HepG2 (cell line): Measurements from ENCODE around the gene RASSF10. TPM values are rescaled to one million over a fixed set of nuclear protein-coding genes. Genes with fewer than 3 reads are reported as not detected.

Experiments used
- ATAC-seq: fragments of 200-7000 bp; cut with Tn5 transposase; 3 replicates; pipeline ENCODE4 v1.9.1; 2020; ENCODE audit warnings: mild to moderate bottlenecking, moderate library complexity
- BruUV-seq: library from RNA; stranded (reverse); fragments of 400-500 nt; replicated peaks from 2 replicates; lab custom pipeline; 2021; lab: Mats Ljungman, UMichigan
- CTCF ChIA-PET: fragments of 300-600 bp; formaldehyde crosslinking; extraction: SDS; loops from one replicate; lab custom pipeline; 2021; ENCODE audit warnings: low total read pairs, inconsistent platforms, low intra/inter-chr PET ratio; lab: Yijun Ruan, JAX
- POLR2A ChIA-PET: fragments of 350-600 bp; sonication (Branson Sonifier 250); formaldehyde crosslinking; loops from one replicate; lab custom pipeline; 2020; ENCODE audit warnings: antibody characterized with exemption, inconsistent platforms; lab: Yijun Ruan, JAX
- DNase-seq: peaks from one replicate; pipeline ENCODE4 v3.0.0-alpha.2; 2015; ENCODE audit warnings: low spot score
- FAIRE-seq: peaks from 3 replicates; lab custom pipeline; 2011; peaks lifted over from hg19 to GRCh38; lab: Jason Lieb, UNC
- H2AFZ ChIP-seq: one replicate; pipeline ENCODE4 v1.6.1; 2011; ENCODE audit warnings: low read length, inconsistent platforms
- H3K27ac ChIP-seq: fragments of 300-600 bp; 3 replicates; pipeline ENCODE4 v1.8.0; 2011; ENCODE audit warnings: mixed run types, mild to moderate bottlenecking, mixed read lengths, low read length, inconsistent platforms; ENCODE audit not compliant: insufficient read depth; ENCODE audit errors: extremely low read length
- H3K27me3 ChIP-seq, 2 experiments: fragments of 200-600 bp in 1 of 2; 2 replicates in 1 of 2; 3 replicates in 1 of 2; pipeline versions ENCODE4 v1.6.0 to v1.8.0; 2011; ENCODE audit warnings: low read length in 2 of 2, mild to moderate bottlenecking in 2 of 2, moderate library complexity in 2 of 2, inconsistent platforms in 1 of 2; ENCODE audit not compliant: insufficient read depth in 2 of 2, control insufficient read depth in 1 of 2
- H3K36me3 ChIP-seq, 2 experiments: fragments of 200-600 bp in 1 of 2; replicated peaks in 1 of 2; 2 replicates in 1 of 2; 3 replicates in 1 of 2; pipeline versions ENCODE4 v1.5.1 to v1.8.0; 2011; ENCODE audit warnings: low read length in 2 of 2, inconsistent platforms in 1 of 2; ENCODE audit not compliant: insufficient read depth in 2 of 2, control insufficient read depth in 1 of 2
- H3K4me1 ChIP-seq: 2 replicates; pipeline ENCODE4 v1.5.1; 2012; ENCODE audit warnings: low read length, inconsistent platforms; ENCODE audit not compliant: insufficient read depth
- H3K4me2 ChIP-seq: 2 replicates; pipeline ENCODE4 v1.6.0; 2011; ENCODE audit warnings: low read depth, low read length, inconsistent platforms
- H3K4me3 ChIP-seq, 3 experiments: fragments of 200-600 bp in 1 of 3; sonication (generic), shearing (Covaris generic) in 1 of 3; replicated peaks in 1 of 3; 2 replicates each; pipeline ENCODE4 v1.5.1; 2011 to 2016; ENCODE audit warnings: low read length in 3 of 3, inconsistent platforms in 2 of 3, low read depth in 2 of 3, mild to moderate bottlenecking in 2 of 3, control low read depth in 1 of 3, mixed read lengths in 1 of 3; ENCODE audit not compliant: insufficient read depth in 1 of 3
- H3K79me2 ChIP-seq: one replicate; pipeline ENCODE4 v1.6.1; 2011; ENCODE audit warnings: low read length, inconsistent platforms; ENCODE audit not compliant: insufficient read depth
- H3K9ac ChIP-seq: 2 replicates; pipeline ENCODE4 v1.6.0; 2011; ENCODE audit warnings: mild to moderate bottlenecking, low read depth, low read length, inconsistent platforms; ENCODE audit not compliant: insufficient read depth
- H3K9me3 ChIP-seq: 2 replicates; pipeline ENCODE4 v1.5.1; 2012; ENCODE audit warnings: mild to moderate bottlenecking, low read length
- H4K20me1 ChIP-seq: 2 replicates; pipeline ENCODE4 v1.6.0; 2011; ENCODE audit warnings: inconsistent platforms, mild to moderate bottlenecking, low read length, moderate library complexity; ENCODE audit not compliant: insufficient read depth
- FOXA3 ChIP-seq: IDR thresholded peaks from 2 replicates; pipeline ENCODE4 v1.6.1; 2016; ENCODE audit warnings: missing genetic modification reagents, missing compliant biosample characterization
- MNT ChIP-seq: fragments of 450-650 bp; IDR thresholded peaks from 2 replicates; pipeline ENCODE4 v1.6.1; 2016
- SNRNP70 ChIP-seq: fragments of 200-400 bp; formaldehyde crosslinking; IDR thresholded peaks from 2 replicates; pipeline ENCODE4 v1.6.1; 2017; ENCODE audit warnings: mild to moderate bottlenecking, low read depth, low read length, moderate library complexity
- ZNF674 ChIP-seq: sonication (generic); formaldehyde crosslinking; IDR thresholded peaks from 2 replicates; pipeline ENCODE4 v1.5.0; 2020; ENCODE audit warnings: low read depth, mild to moderate bottlenecking, missing genetic modification reagents
- WGBS: methylation state at CpG from one replicate; pipeline ENCODE4 v1.1.6; 2017; ENCODE audit warnings: low lambda C conversion rate; 5-methylcytosine and 5-hydroxymethylcytosine counted together
- in situ Hi-C: cut with HindIII; loops from 2 replicates; pipeline ENCODE4 v1.10.0; 2017; ENCODE audit warnings: low pct_unique_long_range_greater_than_20kb; ENCODE audit not compliant: extremely low pct_ligation_motif_present
- intact Hi-C: fragments of 100-400 bp; cut with micrococcal nuclease; formaldehyde crosslinking; loops from one replicate; pipeline ENCODE4 v1.10.0; 2022; ENCODE audit not compliant: unreplicated experiment
- polyA plus RNA-seq, 8 experiments: library from polyadenylated mRNA; depleted of rRNA in 3 of 8; stranded (reverse) in 7 of 8; unstranded in 1 of 8; fragments of >200 nt; fragmentation: Illumina TruSeq in 4 of 8; extraction: Trizol in 4 of 8; gene quantifications; 2 replicates each; pipeline versions ENCODE4 v1.2.1 to v1.2.3, GENCODE V29; 2011 to 2016; ENCODE audit warnings: low read depth in 4 of 8, missing spikeins in 1 of 8, mixed read lengths in 1 of 8; ENCODE audit not compliant: insufficient read depth in 1 of 8
- total RNA-seq, 5 experiments: library from RNA; depleted of rRNA; stranded (reverse); fragments of >200 nt; fragmentation: Illumina TruSeq; extraction: Trizol; gene quantifications; 2 replicates each; pipeline ENCODE4 v1.2.3, GENCODE V29; 2016; ENCODE audit warnings: low read depth in 1 of 5
- TF ChIP-seq, protein P1 (sequence below): sonication (generic); formaldehyde crosslinking; IDR thresholded peaks from 2 replicates; pipeline ENCODE4 v1.8.0; 2022; ENCODE audit warnings: low read depth, missing genetic modification reagents

Gene RASSF10
- total and polyA plus RNA-seq, 2 of the 13 experiments (the other 11 are each of a cell fraction or from before 2014, with no cell fraction given) = not detected

DNA sequence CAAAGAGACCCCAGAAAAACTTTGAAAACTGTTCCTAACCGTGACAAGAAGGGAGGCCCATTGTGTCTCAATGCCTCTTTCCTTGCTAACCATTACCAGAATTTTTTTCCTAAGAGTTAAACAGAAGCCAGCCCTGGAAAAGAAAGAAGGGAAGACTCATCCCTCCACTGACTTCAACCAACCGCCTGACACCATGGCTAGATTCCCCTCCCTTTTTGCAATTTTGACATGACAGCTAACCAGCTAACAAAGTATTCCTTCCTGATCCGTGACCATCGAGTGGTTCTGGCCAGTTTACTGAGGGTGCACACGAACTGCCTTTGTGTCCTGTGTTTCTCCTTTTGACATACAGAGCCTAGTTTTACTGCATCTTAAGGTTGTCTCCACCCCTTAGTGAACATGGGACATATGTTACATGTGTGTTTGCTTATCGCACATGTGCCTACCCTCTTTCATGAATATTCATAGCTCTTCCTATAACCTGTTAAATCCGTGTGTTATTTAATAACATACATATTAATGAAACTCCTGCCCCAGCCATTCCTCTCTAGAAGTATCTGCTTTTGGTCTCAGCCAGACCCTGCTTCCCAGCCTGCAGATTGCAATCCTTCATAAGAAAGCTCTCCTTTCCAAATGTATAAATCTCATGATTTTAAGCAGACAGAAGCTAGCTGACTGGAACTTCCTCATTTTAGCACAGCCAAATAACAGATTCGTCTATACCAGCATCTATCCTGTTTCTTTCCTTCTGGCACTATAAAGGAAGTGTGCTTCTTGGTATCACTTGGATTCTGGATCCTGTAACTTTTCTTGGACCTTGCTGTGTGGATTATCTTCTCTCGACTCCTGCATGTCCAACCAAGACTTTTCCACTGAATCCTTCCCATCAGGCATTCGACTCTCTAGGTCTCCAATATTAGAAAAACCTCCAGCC is 37.8 kb downstream of the RASSF10 start:
- TF ChIP-seq, protein P1, sequence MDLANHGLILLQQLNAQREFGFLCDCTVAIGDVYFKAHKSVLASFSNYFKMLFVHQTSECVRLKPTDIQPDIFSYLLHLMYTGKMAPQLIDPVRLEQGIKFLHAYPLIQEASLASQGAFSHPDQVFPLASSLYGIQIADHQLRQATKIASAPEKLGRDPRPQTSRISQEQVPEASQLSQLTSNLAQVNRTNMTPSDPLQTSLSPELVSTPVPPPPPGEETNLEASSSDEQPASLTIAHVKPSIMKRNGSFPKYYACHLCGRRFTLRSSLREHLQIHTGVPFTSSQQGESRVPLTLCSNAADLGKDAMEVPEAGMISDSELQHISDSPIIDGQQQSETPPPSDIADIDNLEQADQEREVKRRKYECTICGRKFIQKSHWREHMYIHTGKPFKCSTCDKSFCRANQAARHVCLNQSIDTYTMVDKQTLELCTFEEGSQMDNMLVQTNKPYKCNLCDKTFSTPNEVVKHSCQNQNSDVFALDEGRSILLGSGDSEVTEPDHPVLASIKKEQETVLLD (CRISPR knock-in tag) = no peak
- TF ChIP-seq FOXA3 (no peak), MNT (peak; percentile 94), SNRNP70 (no peak), ZNF674 (CRISPR knock-in tag) (no peak)
- TF ChIP-seq, all 625 proteins: peak for 1
- Histone ChIP-seq H4K20me1 (no peaks in the 10 kb centered on the region), H3K27ac (no peak overlapping the region), H3K4me3 (no peak overlapping the region), H3K9ac (no peak overlapping the region), H3K79me2 (no peaks in the 10 kb centered on the region), H3K9me3 (no peaks in the 10 kb centered on the region), H3K4me2 (no peak overlapping the region), H3K27me3 (peaks cover 0 to 3% of the 10 kb centered on the region in 2 experiments; a peak in 2 of 5 replicates), H2AFZ (no peak overlapping the region), H3K4me1 (peaks cover 30% of the 10 kb centered on the region), H3K36me3 (no peaks in the 10 kb centered on the region)
- in situ Hi-C loops (no loop called here), intact Hi-C loops (no loop called here)
- no peak for ATAC-seq
- no peak for DNase-seq
- ChIA-PET POLR2A (no interaction called here), CTCF (no interaction called here)
- no TSS peak for BruUV-seq
- WGBS = 38% methylated on average over 10 of the region's 10 CpGs
- no peak for FAIRE-seq
